Measurements from ENCODE around the gene PARL.

Gene PARL

DNA sequence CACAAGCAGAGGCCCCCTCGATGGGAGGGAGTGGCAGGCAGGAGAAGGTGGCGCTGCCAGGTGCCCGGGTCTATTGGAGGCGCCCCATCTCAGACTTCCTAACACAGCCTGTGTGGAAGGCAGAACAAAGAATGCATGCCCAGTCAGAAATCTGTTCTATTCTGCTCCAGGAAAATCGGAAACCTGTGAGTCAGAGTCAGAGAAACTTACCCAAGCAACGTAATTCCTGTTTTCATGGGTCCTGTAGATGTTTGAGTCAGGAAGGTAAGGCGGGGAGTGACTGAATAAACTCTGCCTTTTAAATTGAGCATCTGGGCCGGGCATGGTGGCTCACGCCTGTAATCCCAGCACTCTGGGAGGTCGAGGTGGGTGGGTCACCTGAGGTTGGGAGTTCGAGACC lies 73.0 kb downstream of the PARL start:
- Histone ChIP-seq H3K27me3 (replicated peaks; ENCODE audit: control insufficient read depth, insufficient read depth, low read length) (no peaks in the 10 kb centered on the region), H3K36me3 (ENCODE audit: control insufficient read depth, insufficient read depth, low read length) (peaks cover 25% of the 10 kb centered on the region), H3K4me3 (replicated peaks; ENCODE audit: low read depth, low read length) (no peak overlapping the region)
- no peak for DNase-seq (ENCODE audit: extremely low read depth, insufficient read length)
- TF ChIP-seq, protein P1, sequence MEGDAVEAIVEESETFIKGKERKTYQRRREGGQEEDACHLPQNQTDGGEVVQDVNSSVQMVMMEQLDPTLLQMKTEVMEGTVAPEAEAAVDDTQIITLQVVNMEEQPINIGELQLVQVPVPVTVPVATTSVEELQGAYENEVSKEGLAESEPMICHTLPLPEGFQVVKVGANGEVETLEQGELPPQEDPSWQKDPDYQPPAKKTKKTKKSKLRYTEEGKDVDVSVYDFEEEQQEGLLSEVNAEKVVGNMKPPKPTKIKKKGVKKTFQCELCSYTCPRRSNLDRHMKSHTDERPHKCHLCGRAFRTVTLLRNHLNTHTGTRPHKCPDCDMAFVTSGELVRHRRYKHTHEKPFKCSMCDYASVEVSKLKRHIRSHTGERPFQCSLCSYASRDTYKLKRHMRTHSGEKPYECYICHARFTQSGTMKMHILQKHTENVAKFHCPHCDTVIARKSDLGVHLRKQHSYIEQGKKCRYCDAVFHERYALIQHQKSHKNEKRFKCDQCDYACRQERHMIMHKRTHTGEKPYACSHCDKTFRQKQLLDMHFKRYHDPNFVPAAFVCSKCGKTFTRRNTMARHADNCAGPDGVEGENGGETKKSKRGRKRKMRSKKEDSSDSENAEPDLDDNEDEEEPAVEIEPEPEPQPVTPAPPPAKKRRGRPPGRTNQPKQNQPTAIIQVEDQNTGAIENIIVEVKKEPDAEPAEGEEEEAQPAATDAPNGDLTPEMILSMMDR (IDR thresholded peaks at IDR 0.05; ENCODE audit: insufficient read depth, low read length, poor library complexity, severe bottlenecking), result no peak

DNA sequence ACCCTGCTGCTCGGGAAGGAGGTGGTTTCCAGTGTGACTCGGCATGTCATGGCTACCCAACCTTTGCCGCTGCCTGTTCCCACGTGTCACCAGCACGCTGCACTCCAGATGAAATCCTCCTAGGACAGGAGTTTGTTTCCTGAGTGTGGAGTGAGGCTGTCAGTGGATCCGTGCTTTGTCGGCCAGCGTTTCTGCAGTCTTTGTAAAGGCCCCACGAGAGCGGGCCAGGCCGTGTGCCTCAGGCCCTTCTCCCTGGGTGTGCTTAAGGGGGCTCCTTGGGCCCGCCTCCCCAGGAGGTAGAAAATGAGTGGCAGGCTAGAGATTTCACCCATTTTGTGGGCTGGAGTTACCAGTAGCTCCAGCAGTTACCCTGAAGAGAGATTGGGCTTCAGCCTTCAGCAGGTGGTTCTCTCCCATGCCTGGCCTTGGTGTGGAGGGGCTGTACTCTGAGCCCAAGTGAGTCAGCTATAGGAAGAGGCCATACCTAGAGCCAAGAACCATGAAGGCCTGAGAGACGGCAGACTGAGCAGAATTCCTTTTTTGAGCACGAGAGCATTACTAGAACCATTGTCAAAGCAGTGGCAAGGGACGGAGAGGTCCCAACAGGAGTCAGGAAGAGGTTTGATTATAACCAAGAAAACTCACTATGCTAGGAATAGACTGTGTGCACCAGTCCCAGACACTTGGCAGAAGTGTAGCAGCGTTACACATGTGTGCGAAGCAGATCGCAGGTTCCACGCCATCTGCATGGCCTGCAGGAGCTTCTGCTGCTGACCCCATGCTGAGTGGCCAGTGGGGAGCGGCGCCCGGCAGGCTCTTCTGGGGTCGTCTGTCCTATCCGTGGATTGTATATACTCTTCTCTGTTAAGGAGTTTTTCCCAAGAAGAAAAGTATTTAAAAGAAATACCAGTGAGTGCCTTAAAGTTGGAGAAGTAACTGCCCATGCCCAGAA lies 73.8 kb downstream of the PARL start:
- no peak for DNase-seq (ENCODE audit: extremely low read depth, insufficient read length)
- Histone ChIP-seq H3K27me3 (replicated peaks; ENCODE audit: control insufficient read depth, insufficient read depth, low read length) (no peaks in the 10 kb centered on the region), H3K36me3 (ENCODE audit: control insufficient read depth, insufficient read depth, low read length) (peaks cover 25% of the 10 kb centered on the region), H3K4me3 (replicated peaks; ENCODE audit: low read depth, low read length) (no peak overlapping the region)
- TF ChIP-seq, protein P1 (IDR thresholded peaks at IDR 0.05; ENCODE audit: insufficient read depth, low read length, poor library complexity, severe bottlenecking), result no peak

DNA sequence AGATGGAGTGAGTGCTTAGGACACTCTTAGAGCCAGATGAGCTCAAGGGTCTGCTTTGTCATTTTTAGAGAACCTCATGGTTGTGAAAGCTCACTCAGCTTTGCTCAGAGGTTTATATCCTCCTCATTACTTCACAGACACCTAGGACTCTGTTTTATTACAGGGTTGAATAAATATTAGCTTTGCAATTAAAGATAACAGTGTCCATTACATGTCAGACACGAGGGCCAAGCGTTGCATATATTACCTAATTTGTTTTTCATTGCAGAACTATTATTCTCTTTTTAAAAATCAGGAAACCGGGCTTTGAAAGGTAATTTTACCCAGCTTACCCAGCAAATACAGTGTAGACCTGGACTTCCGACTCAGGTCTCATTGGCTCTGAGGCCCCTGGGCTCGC lies 75.4 kb downstream of the PARL start:
- no peaks in the 10 kb centered on the region for H3K27me3 ChIP-seq (replicated peaks; ENCODE audit: control insufficient read depth, insufficient read depth, low read length)
- no peak for DNase-seq (ENCODE audit: extremely low read depth, insufficient read length)
- no peak overlapping the region for H3K4me3 ChIP-seq (replicated peaks; ENCODE audit: low read depth, low read length)
- TF ChIP-seq, protein P1 (IDR thresholded peaks at IDR 0.05; ENCODE audit: insufficient read depth, low read length, poor library complexity, severe bottlenecking), result no peak
- H3K36me3 ChIP-seq (ENCODE audit: control insufficient read depth, insufficient read depth, low read length), result peaks cover 30% of the 10 kb centered on the region

DNA sequence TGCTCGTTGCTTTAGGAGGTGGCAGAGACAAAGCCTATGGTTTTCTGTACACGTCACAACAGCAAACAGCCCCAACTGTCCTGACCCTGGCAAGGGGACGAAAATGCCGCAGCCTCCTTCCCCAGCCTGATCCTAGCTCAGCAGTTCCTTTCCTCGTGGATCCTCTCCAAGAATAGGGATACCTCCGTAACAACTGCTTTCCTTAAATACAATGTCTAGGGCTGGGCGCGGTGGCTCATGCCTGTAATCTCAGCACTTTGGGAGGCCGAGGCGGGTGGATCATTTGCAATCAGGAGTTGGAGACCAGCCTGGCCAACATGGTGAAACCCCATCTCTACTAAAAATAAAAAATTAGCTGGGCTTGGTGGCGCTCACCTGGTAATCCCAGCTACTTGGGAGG lies 76.3 kb downstream of the PARL start:
- TF ChIP-seq, protein P1 (IDR thresholded peaks at IDR 0.05; ENCODE audit: insufficient read depth, low read length, poor library complexity, severe bottlenecking), result no peak
- peaks cover 35% of the 10 kb centered on the region for H3K36me3 ChIP-seq (ENCODE audit: control insufficient read depth, insufficient read depth, low read length)
- no peaks in the 10 kb centered on the region for H3K27me3 ChIP-seq (replicated peaks; ENCODE audit: control insufficient read depth, insufficient read depth, low read length)

DNA sequence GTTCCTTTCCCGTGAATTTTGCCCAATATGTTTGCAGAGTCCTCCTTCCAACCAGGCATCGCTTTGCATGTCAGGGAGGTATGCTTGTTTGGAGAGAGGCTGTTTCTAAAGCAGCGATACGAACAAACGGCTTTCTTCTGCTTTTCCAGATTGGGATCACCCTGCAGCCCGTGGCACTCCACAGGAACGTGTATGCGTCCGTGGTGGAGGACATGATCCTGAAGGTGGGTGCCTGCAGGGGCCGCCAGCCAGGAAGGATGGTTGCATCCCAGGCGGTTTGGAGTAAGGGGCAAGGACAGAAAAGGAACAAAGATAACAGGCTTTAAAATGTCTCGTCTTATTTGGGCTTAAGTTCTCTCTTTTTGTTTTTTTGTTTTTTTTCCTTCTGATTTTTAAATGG lies 76.8 kb downstream of the PARL start:
- H3K27me3 ChIP-seq (replicated peaks; ENCODE audit: control insufficient read depth, insufficient read depth, low read length), result no peaks in the 10 kb centered on the region
- TF ChIP-seq, protein P1 (IDR thresholded peaks at IDR 0.05; ENCODE audit: insufficient read depth, low read length, poor library complexity, severe bottlenecking), result no peak
- DNase-seq (ENCODE audit: extremely low read depth, insufficient read length), result no peak
- peaks cover 36% of the 10 kb centered on the region for H3K36me3 ChIP-seq (ENCODE audit: control insufficient read depth, insufficient read depth, low read length)
- no peak overlapping the region for H3K4me3 ChIP-seq (replicated peaks; ENCODE audit: low read depth, low read length)

More for the DNA sequence above, 76.3 kb downstream of the PARL start:
- DNase-seq (ENCODE audit: extremely low read depth, insufficient read length), result no peak
- H3K4me3 ChIP-seq (replicated peaks; ENCODE audit: low read depth, low read length), result no peak overlapping the region
